GM15510 (cell line): ENCODE results near the gene RBPMS2.

Experiments
- POLR2A ChIP-seq: IDR thresholded peaks from 3 replicates; pipeline ENCODE4 v1.6.1; 2011; ENCODE audit warnings: borderline replicate concordance; ENCODE audit not compliant: insufficient read length; ENCODE audit errors: extremely low read depth

The RBPMS2 gene

GRCh38 chr15:64746921-64747320, 28.5 kb downstream of the RBPMS2 start:
- no peak for TF ChIP-seq POLR2A

- no peak for TF ChIP-seq POLR2A
Observed at GRCh38 chr15:64746356-64746755, 29.0 kb downstream of the RBPMS2 start.

GRCh38 chr15:64743691-64744090, 31.7 kb downstream of the RBPMS2 start:
- TF ChIP-seq POLR2A: no peak

- no peak for TF ChIP-seq POLR2A
Observed at GRCh38 chr15:64742921-64743320, 32.5 kb downstream of the RBPMS2 start.

- TF ChIP-seq POLR2A: no peak
Observed at GRCh38 chr15:64742385-64742784, 33.0 kb downstream of the RBPMS2 start.

- no peak for TF ChIP-seq POLR2A
Observed at GRCh38 chr15:64740311-64741170, 34.8 kb downstream of the RBPMS2 start.

GRCh38 chr15:64739577-64740143, 35.7 kb downstream of the RBPMS2 start:
- no peak for TF ChIP-seq POLR2A

GRCh38 chr15:64739156-64739555, 36.2 kb downstream of the RBPMS2 start:
- no peak for TF ChIP-seq POLR2A

GRCh38 chr15:64738226-64739095, 36.9 kb downstream of the RBPMS2 start:
- no peak for TF ChIP-seq POLR2A

- TF ChIP-seq POLR2A: no peak
Observed at GRCh38 chr15:64732156-64732860, 43.1 kb downstream of the RBPMS2 start.

- no peak for TF ChIP-seq POLR2A
Observed at GRCh38 chr15:64731805-64732151, 43.6 kb downstream of the RBPMS2 start.

- no peak for TF ChIP-seq POLR2A
Observed at GRCh38 chr15:64731012-64731804, 44.2 kb downstream of the RBPMS2 start.

GRCh38 chr15:64730151-64730550, 45.2 kb downstream of the RBPMS2 start:
- TF ChIP-seq POLR2A: no peak

- TF ChIP-seq POLR2A: no peak
Observed at GRCh38 chr15:64720188-64720587, 55.2 kb downstream of the RBPMS2 start.
